HepG2 (cell line): ENCODE results near the gene C1orf21. TPM values are rescaled to one million over a fixed set of nuclear protein-coding genes. Genes with fewer than 3 reads are reported as not detected.

Experiments used
- ATAC-seq: fragments of 200-7000 bp; cut with Tn5 transposase; 3 replicates; pipeline ENCODE4 v1.9.1; 2020; ENCODE audit warnings: mild to moderate bottlenecking, moderate library complexity
- BruUV-seq: library from RNA; stranded (reverse); fragments of 400-500 nt; replicated peaks from 2 replicates; lab custom pipeline; 2021; lab: Mats Ljungman, UMichigan
- CTCF ChIA-PET: fragments of 300-600 bp; formaldehyde crosslinking; extraction: SDS; loops from one replicate; lab custom pipeline; 2021; ENCODE audit warnings: low total read pairs, inconsistent platforms, low intra/inter-chr PET ratio; lab: Yijun Ruan, JAX
- POLR2A ChIA-PET: fragments of 350-600 bp; sonication (Branson Sonifier 250); formaldehyde crosslinking; loops from one replicate; lab custom pipeline; 2020; ENCODE audit warnings: antibody characterized with exemption, inconsistent platforms; lab: Yijun Ruan, JAX
- DNase-seq: peaks from one replicate; pipeline ENCODE4 v3.0.0-alpha.2; 2015; ENCODE audit warnings: low spot score
- FAIRE-seq: peaks from 3 replicates; lab custom pipeline; 2011; peaks lifted over from hg19 to GRCh38; lab: Jason Lieb, UNC
- H2AFZ ChIP-seq: one replicate; pipeline ENCODE4 v1.6.1; 2011; ENCODE audit warnings: low read length, inconsistent platforms
- H3K27ac ChIP-seq: fragments of 300-600 bp; 3 replicates; pipeline ENCODE4 v1.8.0; 2011; ENCODE audit warnings: mixed run types, mild to moderate bottlenecking, mixed read lengths, low read length, inconsistent platforms; ENCODE audit not compliant: insufficient read depth; ENCODE audit errors: extremely low read length
- H3K27me3 ChIP-seq, 2 experiments: fragments of 200-600 bp in 1 of 2; 2 replicates in 1 of 2; 3 replicates in 1 of 2; pipeline versions ENCODE4 v1.6.0 to v1.8.0; 2011; ENCODE audit warnings: low read length in 2 of 2, mild to moderate bottlenecking in 2 of 2, moderate library complexity in 2 of 2, inconsistent platforms in 1 of 2; ENCODE audit not compliant: insufficient read depth in 2 of 2, control insufficient read depth in 1 of 2
- H3K36me3 ChIP-seq, 2 experiments: fragments of 200-600 bp in 1 of 2; replicated peaks in 1 of 2; 2 replicates in 1 of 2; 3 replicates in 1 of 2; pipeline versions ENCODE4 v1.5.1 to v1.8.0; 2011; ENCODE audit warnings: low read length in 2 of 2, inconsistent platforms in 1 of 2; ENCODE audit not compliant: insufficient read depth in 2 of 2, control insufficient read depth in 1 of 2
- H3K4me1 ChIP-seq: 2 replicates; pipeline ENCODE4 v1.5.1; 2012; ENCODE audit warnings: low read length, inconsistent platforms; ENCODE audit not compliant: insufficient read depth
- H3K4me2 ChIP-seq: 2 replicates; pipeline ENCODE4 v1.6.0; 2011; ENCODE audit warnings: low read depth, low read length, inconsistent platforms
- H3K4me3 ChIP-seq, 3 experiments: fragments of 200-600 bp in 1 of 3; sonication (generic), shearing (Covaris generic) in 1 of 3; replicated peaks in 1 of 3; 2 replicates each; pipeline ENCODE4 v1.5.1; 2011 to 2016; ENCODE audit warnings: low read length in 3 of 3, inconsistent platforms in 2 of 3, low read depth in 2 of 3, mild to moderate bottlenecking in 2 of 3, control low read depth in 1 of 3, mixed read lengths in 1 of 3; ENCODE audit not compliant: insufficient read depth in 1 of 3
- H3K79me2 ChIP-seq: one replicate; pipeline ENCODE4 v1.6.1; 2011; ENCODE audit warnings: low read length, inconsistent platforms; ENCODE audit not compliant: insufficient read depth
- H3K9ac ChIP-seq: 2 replicates; pipeline ENCODE4 v1.6.0; 2011; ENCODE audit warnings: mild to moderate bottlenecking, low read depth, low read length, inconsistent platforms; ENCODE audit not compliant: insufficient read depth
- H3K9me3 ChIP-seq: 2 replicates; pipeline ENCODE4 v1.5.1; 2012; ENCODE audit warnings: mild to moderate bottlenecking, low read length
- H4K20me1 ChIP-seq: 2 replicates; pipeline ENCODE4 v1.6.0; 2011; ENCODE audit warnings: inconsistent platforms, mild to moderate bottlenecking, low read length, moderate library complexity; ENCODE audit not compliant: insufficient read depth
- ATF6 ChIP-seq: sonication (generic); formaldehyde crosslinking; conservative IDR thresholded peaks from 2 replicates; pipeline ENCODE4 v1.4.0; 2020; ENCODE audit warnings: missing genetic modification reagents
- DMTF1 ChIP-seq: sonication (generic); formaldehyde crosslinking; IDR thresholded peaks from 2 replicates; pipeline ENCODE4 v1.4.0; 2020; ENCODE audit warnings: mild to moderate bottlenecking, missing genetic modification reagents
- DNMT1 ChIP-seq: sonication (generic); formaldehyde crosslinking; IDR thresholded peaks from 2 replicates; pipeline ENCODE4 v1.5.1; 2020; ENCODE audit warnings: mild to moderate bottlenecking, missing genetic modification reagents
- DRAP1 ChIP-seq: IDR thresholded peaks from 2 replicates; pipeline ENCODE4 v1.6.1; 2016; ENCODE audit warnings: missing genetic modification reagents, missing compliant biosample characterization
- GTF2F1 ChIP-seq: fragments of 150-350 bp; IDR thresholded peaks from 2 replicates; pipeline ENCODE4 v1.6.1; 2014; ENCODE audit warnings: low read length
- HMGXB3 ChIP-seq: sonication (generic); formaldehyde crosslinking; IDR thresholded peaks from 2 replicates; pipeline ENCODE4 v1.4.0; 2020; ENCODE audit warnings: missing genetic modification reagents, borderline replicate concordance
- IKZF5 ChIP-seq: IDR thresholded peaks from 2 replicates; pipeline ENCODE4 v1.6.1; 2018; ENCODE audit warnings: missing genetic modification reagents, mild to moderate bottlenecking, missing compliant biosample characterization
- JARID2 ChIP-seq: sonication (generic); formaldehyde crosslinking; IDR thresholded peaks from 2 replicates; pipeline ENCODE4 v1.8.1; 2023; ENCODE audit warnings: missing genetic modification reagents, inconsistent platforms; ENCODE audit not compliant: insufficient replicate concordance
- KDM3A ChIP-seq: IDR thresholded peaks from 2 replicates; pipeline ENCODE4 v1.6.1; 2018; ENCODE audit warnings: low read depth, missing compliant biosample characterization
- KLF11 ChIP-seq: IDR thresholded peaks from 2 replicates; pipeline ENCODE4 v1.6.1; 2016; ENCODE audit warnings: missing compliant biosample characterization
- KLF12 ChIP-seq: sonication (generic); formaldehyde crosslinking; IDR thresholded peaks from 2 replicates; pipeline ENCODE4 v1.4.0; 2020; ENCODE audit warnings: missing genetic modification reagents, borderline replicate concordance
- MXD1 ChIP-seq: sonication (generic); formaldehyde crosslinking; IDR thresholded peaks from 2 replicates; pipeline ENCODE4 v1.4.0; 2020; ENCODE audit warnings: mild to moderate bottlenecking, missing genetic modification reagents
- ZBTB21 ChIP-seq: sonication (generic); formaldehyde crosslinking; IDR thresholded peaks from 2 replicates; pipeline ENCODE4 v1.4.0; 2020; ENCODE audit warnings: missing genetic modification reagents
- ZNF136 ChIP-seq: sonication (generic); formaldehyde crosslinking; IDR thresholded peaks from 2 replicates; pipeline ENCODE4 v1.8.1; 2022; ENCODE audit warnings: low read depth, mild to moderate bottlenecking, moderate library complexity, missing genetic modification reagents
- WGBS: methylation state at CpG from one replicate; pipeline ENCODE4 v1.1.6; 2017; ENCODE audit warnings: low lambda C conversion rate; 5-methylcytosine and 5-hydroxymethylcytosine counted together
- in situ Hi-C: cut with HindIII; loops from 2 replicates; pipeline ENCODE4 v1.10.0; 2017; ENCODE audit warnings: low pct_unique_long_range_greater_than_20kb; ENCODE audit not compliant: extremely low pct_ligation_motif_present
- intact Hi-C: fragments of 100-400 bp; cut with micrococcal nuclease; formaldehyde crosslinking; loops from one replicate; pipeline ENCODE4 v1.10.0; 2022; ENCODE audit not compliant: unreplicated experiment
- polyA plus RNA-seq, 8 experiments: library from polyadenylated mRNA; depleted of rRNA in 3 of 8; stranded (reverse) in 7 of 8; unstranded in 1 of 8; fragments of >200 nt; fragmentation: Illumina TruSeq in 4 of 8; extraction: Trizol in 4 of 8; gene quantifications; 2 replicates each; pipeline versions ENCODE4 v1.2.1 to v1.2.3, GENCODE V29; 2011 to 2016; ENCODE audit warnings: low read depth in 4 of 8, missing spikeins in 1 of 8, mixed read lengths in 1 of 8; ENCODE audit not compliant: insufficient read depth in 1 of 8
- total RNA-seq, 5 experiments: library from RNA; depleted of rRNA; stranded (reverse); fragments of >200 nt; fragmentation: Illumina TruSeq; extraction: Trizol; gene quantifications; 2 replicates each; pipeline ENCODE4 v1.2.3, GENCODE V29; 2016; ENCODE audit warnings: low read depth in 1 of 5

C1orf21 gene
- total and polyA plus RNA-seq, 2 of the 13 experiments (the other 11 are each of a cell fraction or from before 2014, with no cell fraction given): not detected

GRCh38 chr1:184373155-184373554, 13.7 kb upstream of the C1orf21 start:
- no peak for TF ChIP-seq DMTF1 (CRISPR knock-in tag)
- TF ChIP-seq MXD1: no peak
- no peak for TF ChIP-seq KLF11
- no peak for TF ChIP-seq IKZF5 (CRISPR knock-in tag)
- no peak for TF ChIP-seq GTF2F1
- no peak for TF ChIP-seq HMGXB3
- TF ChIP-seq ZNF136: no peak
- no peak for TF ChIP-seq KLF12 (CRISPR knock-in tag)
- TF ChIP-seq ZBTB21 (CRISPR knock-in tag): no peak
- no peak for TF ChIP-seq ATF6
- no peak for TF ChIP-seq DRAP1 (CRISPR knock-in tag)
- TF ChIP-seq JARID2 (CRISPR knock-in tag): no peak
- no peak for TF ChIP-seq KDM3A (CRISPR knock-in tag)
- TF ChIP-seq DNMT1 (CRISPR knock-in tag): no peak
- BruUV-seq: no TSS peak
- H3K4me3 ChIP-seq: no peak overlapping the region
- FAIRE-seq: no peak
- no peaks in the 10 kb centered on the region for H3K79me2 ChIP-seq
- in situ Hi-C loops: no loop called here
- CTCF ChIA-PET: no interaction called here
- H3K36me3 ChIP-seq: no peaks in the 10 kb centered on the region
- intact Hi-C loops: no loop called here
- POLR2A ChIA-PET: no interaction called here
- H3K9ac ChIP-seq: no peak overlapping the region
- H3K9me3 ChIP-seq: no peaks in the 10 kb centered on the region
- DNase-seq: no peak
- no peak overlapping the region for H3K4me2 ChIP-seq
- no peaks in the 10 kb centered on the region for H3K4me1 ChIP-seq
- no peak overlapping the region for H2AFZ ChIP-seq
- 5% methylated on average over 2 of the region's 4 CpGs for WGBS
- H3K27ac ChIP-seq: no peak overlapping the region
- H4K20me1 ChIP-seq: no peaks in the 10 kb centered on the region
- no peak for ATAC-seq
- peaks cover 0 to 3% of the 10 kb centered on the region in 2 experiments; a peak in 1 of 5 replicates for H3K27me3 ChIP-seq
